COLO829 (cell line): ENCODE data around the gene MFSD2B.
"Not testable (repeated sequence)": the region's sequence is repeated elsewhere in the genome, so short reads cannot be mapped to it uniquely, and the experiment has no call there.

ENCODE experiments used
- DNase-seq: peaks from one replicate; pipeline ENCODE4 v3.0.0; 2012; ENCODE audit warnings: low spot score

MFSD2B gene, protein sequence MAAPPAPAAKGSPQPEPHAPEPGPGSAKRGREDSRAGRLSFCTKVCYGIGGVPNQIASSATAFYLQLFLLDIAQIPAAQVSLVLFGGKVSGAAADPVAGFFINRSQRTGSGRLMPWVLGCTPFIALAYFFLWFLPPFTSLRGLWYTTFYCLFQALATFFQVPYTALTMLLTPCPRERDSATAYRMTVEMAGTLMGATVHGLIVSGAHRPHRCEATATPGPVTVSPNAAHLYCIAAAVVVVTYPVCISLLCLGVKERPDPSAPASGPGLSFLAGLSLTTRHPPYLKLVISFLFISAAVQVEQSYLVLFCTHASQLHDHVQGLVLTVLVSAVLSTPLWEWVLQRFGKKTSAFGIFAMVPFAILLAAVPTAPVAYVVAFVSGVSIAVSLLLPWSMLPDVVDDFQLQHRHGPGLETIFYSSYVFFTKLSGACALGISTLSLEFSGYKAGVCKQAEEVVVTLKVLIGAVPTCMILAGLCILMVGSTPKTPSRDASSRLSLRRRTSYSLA

DNA sequence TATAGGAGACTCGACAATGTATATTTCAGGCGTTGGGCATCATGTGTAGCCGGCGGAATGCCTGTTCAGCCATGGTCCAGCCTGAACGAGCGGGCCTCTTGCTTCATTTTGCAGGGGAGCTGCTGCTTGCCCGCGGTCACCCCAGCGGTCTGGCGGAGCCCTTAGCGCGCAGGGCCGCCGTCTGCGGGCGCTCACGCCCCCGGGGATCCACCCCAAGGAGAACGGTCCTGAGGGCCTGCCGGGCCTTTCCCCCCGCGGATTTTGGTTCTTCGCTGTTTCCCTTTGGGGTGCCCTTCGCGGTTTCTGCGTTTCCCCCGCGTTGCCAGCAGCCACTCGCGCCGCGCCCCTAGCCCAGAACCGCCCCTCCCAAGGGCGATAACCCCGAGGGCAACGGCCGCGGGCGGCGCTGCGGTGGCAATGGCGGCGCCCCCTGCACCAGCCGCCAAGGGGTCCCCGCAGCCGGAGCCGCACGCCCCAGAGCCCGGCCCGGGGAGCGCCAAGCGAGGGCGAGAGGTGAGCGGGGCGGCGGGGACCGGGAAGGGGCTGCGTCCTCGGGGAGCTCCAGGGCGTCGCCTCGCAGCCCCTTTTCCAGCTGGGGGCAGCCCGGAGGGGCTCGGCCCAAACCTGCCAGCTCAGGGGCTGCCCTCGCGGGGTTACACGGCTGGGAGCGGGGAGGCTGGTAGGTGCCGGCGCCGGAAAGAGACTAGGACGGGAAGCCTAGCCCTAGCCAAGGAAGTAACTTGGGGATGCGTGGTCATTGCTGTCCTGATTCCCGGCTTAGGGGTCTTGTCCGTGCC lies at the start of gene MFSD2B:
TSS of gene MFSD2B (plus strand) at position 406 of the 797 bp plus-strand sequence. CDS start at position 418, 12 bp downstream.
- no peak for DNase-seq

DNA sequence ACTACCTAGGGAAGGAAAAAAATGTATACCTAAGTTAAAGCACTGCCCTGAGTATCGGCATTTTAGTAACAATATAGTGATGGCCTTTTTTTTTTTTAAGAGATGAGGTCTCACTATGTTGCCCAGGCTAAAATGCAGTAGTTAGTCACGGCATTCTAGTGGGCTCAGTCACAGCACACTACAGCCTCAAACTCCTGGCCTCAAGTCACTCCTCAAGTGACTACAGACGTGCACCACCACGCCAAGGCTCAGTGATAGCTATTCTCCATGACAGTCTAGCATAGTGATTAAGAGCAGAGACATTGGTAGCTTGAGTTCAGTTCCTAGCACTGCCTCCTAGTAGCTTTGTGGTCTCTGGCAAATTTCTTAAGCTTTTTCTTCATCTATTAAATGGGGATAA lies 42.0 kb upstream of the MFSD2B start:
- no peak for DNase-seq

- DNase-seq, result no peak
Observed at GRCh38 chr2:23976883-23977282, 33.0 kb upstream of the MFSD2B start.

- DNase-seq, result no peak
Observed at GRCh38 chr2:23988371-23988770, 21.5 kb upstream of the MFSD2B start.

DNA sequence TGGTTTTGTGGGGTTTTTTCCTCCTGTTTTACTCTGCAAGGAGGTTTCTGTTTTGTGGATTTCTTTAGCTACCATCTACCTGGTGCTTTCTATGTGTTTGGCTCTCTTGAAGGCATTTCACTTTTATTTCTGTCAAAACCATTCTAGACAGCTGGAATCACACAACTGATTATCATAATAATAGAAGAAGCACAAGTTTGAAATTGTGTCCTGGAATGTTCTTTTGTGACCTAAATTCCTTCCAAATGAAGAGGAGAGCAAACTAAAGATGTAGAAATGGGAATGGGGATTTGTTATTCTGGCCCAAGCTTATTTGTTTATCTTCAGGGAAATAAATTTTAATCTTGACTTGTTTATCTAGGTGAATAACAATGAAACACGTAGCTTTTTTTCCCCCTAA lies 17.0 kb upstream of the MFSD2B start:
- DNase-seq, result no peak

DNA sequence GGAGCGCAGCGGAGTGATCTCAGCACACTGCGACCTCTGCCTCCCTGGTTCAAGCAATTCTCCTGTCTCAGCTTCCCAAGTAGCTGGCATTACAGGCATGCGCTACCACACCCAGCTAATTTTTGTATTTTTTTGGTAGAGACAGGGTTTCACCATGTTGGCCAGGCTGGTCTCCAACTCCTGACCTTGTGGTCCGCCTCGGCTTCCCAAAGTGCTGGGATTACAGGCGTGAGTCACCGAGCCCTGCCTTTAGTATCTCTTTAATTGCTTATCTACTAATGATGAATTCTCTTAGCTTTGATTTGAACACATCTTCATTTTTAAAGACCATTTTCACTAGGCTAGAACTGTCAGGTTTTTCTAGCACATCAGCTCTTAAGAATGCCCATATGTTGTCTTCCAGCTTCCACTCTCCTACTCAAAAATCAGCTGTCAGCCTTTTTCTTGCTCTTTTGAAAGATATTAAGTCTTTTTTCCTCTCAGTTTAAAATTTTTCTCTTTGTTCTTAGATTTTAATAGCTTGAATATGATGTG lies 16.1 kb upstream of the MFSD2B start:
- no peak for DNase-seq

DNA sequence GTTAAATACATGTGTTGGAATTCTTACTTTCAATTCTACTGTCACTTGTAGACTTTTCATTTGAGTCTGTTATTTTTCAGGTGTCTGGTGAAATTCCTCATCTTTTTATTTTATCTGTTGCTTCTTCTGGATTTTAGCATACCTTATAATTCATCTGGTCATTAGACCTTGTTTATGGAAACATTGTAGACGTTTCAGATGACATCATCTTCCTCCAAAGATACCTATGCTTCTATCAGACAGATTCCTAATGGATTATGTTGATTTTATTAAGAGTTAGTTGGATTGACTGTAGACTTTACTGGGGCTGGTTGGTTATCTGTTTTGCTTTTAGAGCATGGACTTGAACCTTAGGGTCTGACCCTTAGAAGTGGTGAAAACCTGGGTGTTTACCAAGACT lies 15.3 kb upstream of the MFSD2B start:
- no peak for DNase-seq

GRCh38 chr2:24007693-24008092 lies 2.2 kb upstream of the MFSD2B start:
- DNase-seq, result no peak

DNA sequence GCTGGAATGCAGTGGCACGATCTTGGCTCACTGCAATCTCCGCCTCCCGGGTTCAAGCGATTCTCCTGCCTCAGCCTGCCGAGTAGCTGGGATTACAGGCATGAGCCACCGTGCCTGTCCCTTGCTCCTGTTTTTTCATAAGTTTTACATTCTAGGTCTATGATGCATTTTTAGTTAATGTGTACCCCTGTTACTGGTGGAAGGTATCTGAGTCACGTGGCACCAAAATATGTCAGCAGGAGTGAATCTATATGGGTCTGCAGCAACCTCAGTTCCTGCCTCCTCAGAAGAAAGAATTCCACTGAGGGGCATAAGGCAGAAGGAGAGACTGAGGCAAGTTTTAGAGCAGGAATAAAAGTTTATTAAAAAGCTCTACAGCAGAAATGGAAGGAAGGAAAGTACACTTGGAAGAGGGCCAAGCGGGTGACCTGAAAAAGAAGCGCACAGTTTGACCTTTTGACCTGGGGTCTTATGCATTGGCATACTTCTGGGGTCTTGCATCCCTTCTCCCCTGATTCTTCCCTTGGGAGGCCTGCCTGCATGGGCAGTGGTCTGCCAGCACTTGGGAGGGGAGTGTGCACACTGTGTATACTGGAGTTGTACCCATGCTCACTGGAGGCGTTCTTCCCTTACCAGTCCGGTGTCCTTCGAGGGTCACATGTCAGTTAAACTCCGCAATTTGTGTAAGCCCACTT lies 1.1 kb upstream of the MFSD2B start:
- no peak for DNase-seq

DNA sequence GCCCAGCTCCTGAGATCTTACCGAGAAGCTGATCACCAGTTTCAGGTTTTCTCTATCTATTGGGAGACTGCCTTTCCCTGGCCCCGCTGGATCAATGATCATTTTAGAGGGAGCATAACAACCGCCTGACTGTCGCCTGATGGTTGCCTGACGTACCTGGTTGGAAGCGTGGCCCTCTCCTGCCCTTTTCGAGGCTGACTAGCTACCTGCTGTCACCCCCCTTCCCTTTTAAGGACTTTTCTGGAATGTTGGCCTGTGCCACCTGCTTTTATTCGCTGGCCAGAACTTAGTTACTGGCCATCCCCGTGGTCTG lies 562 bp upstream of the MFSD2B start:
- no peak for DNase-seq

DNA sequence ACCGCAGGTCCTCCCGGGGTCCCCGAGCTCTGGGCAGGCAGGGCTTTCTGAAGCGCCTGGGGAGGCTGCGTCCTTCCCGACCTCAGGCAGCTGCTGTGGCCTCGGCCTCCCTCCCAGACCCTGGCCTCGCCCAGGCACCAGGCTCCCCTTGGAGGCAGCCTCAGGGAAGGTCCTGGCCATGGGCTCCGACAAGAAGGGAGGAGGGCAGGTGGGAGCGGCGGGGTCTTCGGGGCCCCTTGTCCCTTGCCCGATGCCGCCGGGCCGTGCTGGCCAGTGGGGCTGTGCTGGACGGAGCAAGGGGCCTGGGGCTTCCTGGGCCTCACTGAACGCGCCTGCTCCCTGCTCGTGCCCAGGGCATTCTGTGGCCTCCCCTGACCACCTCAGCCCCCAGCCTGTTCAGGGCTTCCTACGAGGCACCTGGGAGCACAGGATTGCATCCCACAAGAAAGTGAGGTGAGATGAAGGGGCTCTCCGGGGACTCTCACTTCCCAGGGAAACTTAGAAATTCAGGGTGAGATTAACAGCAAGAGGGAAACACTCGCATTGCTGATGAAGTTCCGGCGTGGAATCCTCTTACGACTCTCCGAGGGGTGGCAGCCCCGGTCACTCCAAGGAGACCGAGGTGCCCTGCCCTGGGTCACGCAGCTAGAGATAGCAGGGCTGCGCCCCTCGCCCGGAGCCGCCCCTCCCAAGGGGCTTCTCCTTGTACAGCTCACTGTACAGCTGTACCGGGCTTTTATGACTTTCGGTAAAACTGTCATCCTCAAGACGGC lies 778 bp downstream of the MFSD2B start:
- no peak for DNase-seq

GRCh38 chr2:24011250-24012104 lies 1.6 kb downstream of the MFSD2B start:
- no peak for DNase-seq

GRCh38 chr2:24012521-24013188 lies 2.8 kb downstream of the MFSD2B start:
- DNase-seq, result no peak

- not testable (repeated sequence) for DNase-seq
Observed at GRCh38 chr2:24014902-24015301, 5.0 kb downstream of the MFSD2B start.

DNA sequence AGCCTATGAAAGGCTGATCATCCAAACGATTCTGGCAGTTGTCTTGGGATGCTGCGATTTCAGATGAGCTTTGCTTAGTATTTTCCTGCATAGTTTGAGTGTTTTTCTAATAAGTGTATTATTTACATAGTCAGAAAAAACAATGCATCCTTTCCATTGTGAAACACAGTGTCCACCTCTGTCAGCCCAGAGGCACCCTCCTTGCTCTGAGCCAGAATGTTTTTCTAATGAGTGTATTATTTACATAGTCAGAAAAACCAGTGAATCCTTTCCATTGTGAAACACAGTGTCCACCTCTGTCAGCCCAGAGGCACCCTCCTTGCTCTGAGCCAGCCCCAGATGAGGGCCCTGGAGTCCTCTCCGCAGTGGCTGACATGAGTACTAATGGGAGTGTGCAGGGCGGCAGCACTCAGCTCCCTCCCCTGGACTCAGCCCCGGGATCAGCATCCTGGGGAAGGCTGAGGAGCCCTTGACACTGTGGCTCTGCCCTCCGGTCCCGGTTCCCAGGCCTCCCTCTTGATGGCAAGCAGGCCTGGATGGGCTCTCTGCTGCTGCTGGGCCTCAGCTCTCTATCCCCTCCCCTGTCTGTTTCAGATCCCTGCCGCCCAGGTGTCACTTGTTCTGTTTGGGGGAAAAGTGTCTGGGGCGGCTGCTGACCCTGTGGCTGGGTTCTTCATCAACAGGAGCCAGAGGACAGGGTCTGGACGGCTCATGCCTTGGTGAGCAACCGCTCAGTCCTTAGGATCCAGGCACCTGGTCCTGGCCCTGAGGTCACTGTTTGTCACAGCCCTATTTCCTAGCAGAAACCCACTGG lies 5.9 kb downstream of the MFSD2B start:
- no peak for DNase-seq

DNA sequence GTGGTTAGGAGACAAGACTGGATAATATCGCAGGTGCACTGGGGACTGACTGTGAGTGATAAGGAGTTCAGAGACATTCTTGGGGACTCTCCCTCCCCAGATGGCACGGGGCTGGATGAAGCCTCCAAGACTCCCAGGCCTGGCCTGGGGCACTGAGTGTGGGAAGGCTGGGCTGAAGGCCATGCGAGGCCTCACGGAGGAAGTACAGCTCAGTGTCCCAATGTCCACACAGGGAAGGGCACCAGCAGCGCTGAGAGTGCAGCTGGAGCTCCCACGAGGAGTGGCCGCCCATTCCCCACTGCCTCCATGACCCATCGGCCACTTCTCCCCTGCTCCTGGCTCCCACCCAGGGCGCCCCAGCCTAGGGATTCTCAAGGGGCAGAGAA lies 6.5 kb downstream of the MFSD2B start:
- no peak for DNase-seq

DNA sequence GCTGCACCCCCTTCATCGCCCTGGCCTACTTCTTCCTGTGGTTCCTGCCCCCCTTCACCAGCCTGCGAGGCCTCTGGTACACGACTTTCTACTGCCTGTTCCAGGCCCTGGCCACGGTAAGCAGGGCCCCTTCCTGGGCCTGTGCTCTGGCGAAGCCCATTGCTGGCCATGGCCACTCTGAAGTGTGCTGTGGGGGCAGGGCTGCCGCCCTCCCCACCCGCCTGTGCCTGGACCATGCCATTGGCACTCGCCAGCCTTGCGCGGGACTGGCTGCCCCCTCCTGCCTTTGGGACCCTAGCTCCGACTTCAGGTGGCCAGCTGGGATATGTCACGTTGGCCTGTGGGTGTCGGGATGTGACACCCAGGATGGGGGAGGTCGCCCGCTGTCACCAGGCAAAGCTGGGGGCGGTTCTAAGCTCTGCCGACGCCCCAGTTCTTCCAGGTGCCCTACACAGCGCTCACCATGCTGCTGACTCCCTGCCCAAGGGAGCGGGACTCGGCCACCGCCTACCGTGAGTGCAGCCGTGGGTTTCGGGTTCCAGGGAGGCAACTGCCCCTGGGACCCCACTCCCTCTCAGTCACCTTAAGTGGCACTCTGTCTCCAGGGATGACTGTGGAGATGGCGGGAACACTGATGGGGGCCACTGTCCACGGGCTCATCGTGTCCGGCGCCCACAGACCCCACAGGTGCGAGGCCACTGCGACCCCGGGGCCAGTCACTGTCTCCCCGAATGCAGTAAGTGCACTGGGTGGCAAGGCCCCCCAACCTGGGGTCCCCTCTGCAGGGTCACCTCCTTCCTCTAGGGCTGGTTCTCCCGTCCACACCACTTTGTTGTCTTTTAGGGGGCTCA lies 7.2 kb downstream of the MFSD2B start:
- no peak for DNase-seq

DNA sequence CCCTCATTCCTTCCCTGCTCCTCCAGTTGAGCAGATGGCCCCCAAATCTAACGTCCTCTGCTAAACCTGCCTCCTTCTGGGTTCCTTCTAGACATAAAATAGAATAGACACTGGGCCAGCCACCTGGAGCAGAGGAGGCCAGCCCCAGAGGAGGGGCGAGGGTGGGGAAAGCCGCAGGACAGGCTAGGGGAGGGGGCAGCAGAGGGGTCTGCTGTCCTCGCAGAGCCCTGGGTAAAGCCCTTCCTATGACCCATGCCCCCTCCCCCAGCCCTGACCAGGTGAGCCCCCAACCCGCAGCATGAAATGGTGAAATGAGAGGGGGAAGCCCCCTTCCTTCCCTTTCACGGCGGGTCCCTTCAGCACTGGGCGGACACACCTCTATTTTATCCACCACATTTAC lies 7.8 kb downstream of the MFSD2B start:
- DNase-seq, result no peak
